Activated naive CD4-positive, alpha-beta T cell treated with anti-CD3 and anti-CD28 coated beads for 36 hours (primary cell): ENCODE data around the gene BRI3BP. TPM values are rescaled to one million over a fixed set of nuclear protein-coding genes. Genes with fewer than 3 reads are reported as not detected.
"Not testable (repeated sequence)": the region's sequence is repeated elsewhere in the genome, so short reads cannot be mapped to it uniquely, and the experiment has no call there.

Experiments used
- CTCF ChIA-PET: fragments of 350-600 bp; sonication (Branson Sonifier 250); formaldehyde crosslinking; loops from one replicate; lab custom pipeline; 2021; ENCODE audit warnings: antibody characterized with exemption; lab: Charles Lee
- DNase-seq: peaks from one replicate; pipeline ENCODE4 v3.0.0-alpha.2; 2020
- H3K27ac Mint-ChIP-seq: one replicate; pipeline ENCODE4 v1.8.0; 2021; ENCODE audit warnings: mild to moderate bottlenecking, mixed read lengths
- H3K27me3 Mint-ChIP-seq: one replicate; pipeline ENCODE4 v1.8.0; 2021; ENCODE audit warnings: low read depth, mixed read lengths
- H3K36me3 Mint-ChIP-seq: one replicate; pipeline ENCODE4 v1.8.0; 2021; ENCODE audit warnings: low read depth, mixed read lengths
- H3K4me1 Mint-ChIP-seq: one replicate; pipeline ENCODE4 v1.8.0; 2021; ENCODE audit warnings: low read depth, mixed read lengths
- H3K4me3 Mint-ChIP-seq: one replicate; pipeline ENCODE4 v1.8.0; 2021; ENCODE audit warnings: mild to moderate bottlenecking, moderate library complexity, mixed read lengths
- H3K9me3 Mint-ChIP-seq: one replicate; pipeline ENCODE4 v1.8.0; 2021; ENCODE audit warnings: mixed read lengths
- intact Hi-C: fragments of 100-400 bp; cut with micrococcal nuclease; formaldehyde crosslinking; loops from one replicate; pipeline ENCODE4 v1.15.1; 2023
- total RNA-seq, 2 experiments: library from RNA; stranded (reverse); gene quantifications; one replicate each; pipeline ENCODE4 v1.2.3, GENCODE V29; 2021

The BRI3BP gene
- total RNA-seq, 2 experiments from 2014 or later, result 19.4 to 19.6 TPM

DNA sequence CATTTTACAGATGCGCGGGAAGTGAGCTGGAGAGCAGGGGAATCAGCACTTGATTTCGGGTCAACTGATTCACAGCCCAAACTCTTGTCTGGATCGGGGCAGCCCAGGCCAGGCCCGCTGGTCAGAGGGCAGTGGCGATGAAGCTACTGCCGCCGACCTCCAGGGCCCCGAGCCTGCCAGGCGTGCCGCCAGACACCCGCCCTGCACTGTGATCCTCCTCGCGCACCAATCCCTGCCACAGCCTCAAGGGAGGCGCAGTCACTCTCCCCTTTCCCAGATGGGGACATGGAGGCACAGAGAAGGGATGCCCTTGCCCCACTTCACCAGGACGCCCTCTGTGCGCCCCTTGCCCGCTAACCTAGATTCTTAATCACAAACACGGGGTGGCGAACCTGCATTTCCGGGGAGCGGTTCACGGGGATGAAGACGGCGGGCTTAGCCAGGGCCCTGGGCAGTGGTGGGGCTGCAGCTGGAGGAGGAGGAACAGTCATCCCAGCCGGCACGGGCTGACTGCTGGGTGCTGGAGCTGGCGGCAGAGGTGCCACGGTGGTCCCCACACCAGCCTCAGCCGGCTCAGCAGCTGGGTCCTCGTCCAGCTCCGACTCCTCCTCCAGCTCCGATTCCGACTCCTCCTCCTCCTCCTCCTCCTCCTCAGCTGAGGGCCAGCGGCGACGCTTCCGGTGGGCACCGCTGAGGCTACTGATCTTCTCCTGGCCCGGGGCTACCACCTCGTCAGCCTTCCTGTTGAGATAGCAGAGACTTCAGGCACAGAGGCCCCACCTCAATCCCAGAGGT, 13.2 kb upstream of the BRI3BP start:
- H3K27ac Mint-ChIP-seq, result no peak overlapping the region
- no peak overlapping the region for H3K4me3 Mint-ChIP-seq
- CTCF ChIA-PET, result no interaction called here

DNA sequence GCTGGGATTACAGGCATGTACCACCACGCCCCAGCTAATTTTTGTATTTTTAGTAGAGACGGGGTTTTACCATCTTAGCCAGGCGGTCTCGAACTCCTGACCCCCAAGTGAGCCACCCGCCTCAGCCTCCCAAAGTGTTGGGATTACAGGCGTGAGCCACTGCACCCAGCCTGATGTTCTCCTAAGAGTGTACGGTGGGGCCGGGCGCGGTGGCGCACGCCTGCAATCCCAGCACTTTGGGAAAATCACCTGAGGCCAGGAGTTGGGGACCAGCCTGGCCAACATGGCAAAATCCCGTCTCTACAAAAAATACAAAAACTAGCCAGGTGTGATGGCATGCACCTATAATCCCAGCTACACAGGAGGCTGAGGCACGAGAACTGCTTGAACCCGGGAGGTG, 6.6 kb upstream of the BRI3BP start:
- H3K27ac Mint-ChIP-seq, H3K27me3 Mint-ChIP-seq, intact Hi-C loops, H3K4me3 Mint-ChIP-seq, H3K9me3 Mint-ChIP-seq, DNase-seq: not testable (repeated sequence)
- CTCF ChIA-PET, result interaction anchor here (1.8 kb wide), 1 partner anchor 80 kb away, joined by 3 read pairs; no protein-coding TSS in a partner anchor
- H3K4me1 Mint-ChIP-seq, result peaks cover 18% of the 10 kb centered on the region
- H3K36me3 Mint-ChIP-seq, result peaks cover 21% of the 10 kb centered on the region

More for the DNA sequence above, 13.2 kb upstream of the BRI3BP start:
- intact Hi-C loops, result no loop called here
- Mint-ChIP-seq H3K9me3 (no peaks in the 10 kb centered on the region), H3K36me3 (peaks cover 27% of the 10 kb centered on the region), H3K4me1 (peaks cover 2% of the 10 kb centered on the region), H3K27me3 (no peaks in the 10 kb centered on the region)
- no peak for DNase-seq

- Mint-ChIP-seq H3K9me3 (no peaks in the 10 kb centered on the region), H3K4me3 (peak overlapping the region; percentile 74), H3K27me3 (no peaks in the 10 kb centered on the region), H3K27ac (peak overlapping the region; percentile 94), H3K36me3 (peaks cover 7% of the 10 kb centered on the region), H3K4me1 (peaks cover 25% of the 10 kb centered on the region)
- CTCF ChIA-PET, result interaction anchor here (0.9 to 2.7 kb wide), 3 partner anchors 53 to 68 kb away, joined by 3 to 7 read pairs (median 3); no protein-coding TSS in a partner anchor
- intact Hi-C loops, result loop anchor here (1.0 kb wide), 3 partner anchors 54 to 219 kb away; partner anchors contain the start of gene AACS
- peak; percentile 97 for DNase-seq
Observed at GRCh38 chr12:124992874-124993625, 395 bp upstream of the BRI3BP start.

DNA sequence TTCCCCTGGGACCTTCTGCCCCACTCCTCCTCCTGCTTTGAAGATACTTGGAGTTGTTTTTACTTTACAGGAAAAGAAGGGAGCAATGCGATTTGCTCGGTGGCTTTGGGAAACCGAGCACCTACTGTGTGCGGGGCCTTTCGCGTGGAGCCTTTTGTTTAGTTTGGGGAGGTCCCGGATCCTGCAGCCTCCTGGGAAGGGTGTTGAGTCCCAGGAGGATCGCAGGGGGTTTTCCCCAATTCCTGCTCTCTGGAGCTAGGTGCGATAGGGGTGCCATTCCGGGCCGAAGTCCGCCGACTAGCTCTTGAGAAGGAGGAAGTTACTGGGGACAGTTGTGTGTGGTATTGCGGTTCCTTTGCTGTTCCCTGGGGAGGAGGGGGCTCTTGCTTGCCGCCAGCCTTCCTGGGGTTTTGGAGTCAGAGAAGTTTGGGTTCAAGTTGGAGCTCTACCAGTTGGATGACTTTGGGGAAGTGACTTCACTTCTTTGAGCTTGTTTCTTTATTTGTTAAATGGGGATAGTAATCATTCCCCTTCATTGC, 1.1 kb downstream of the BRI3BP start:
- DNase-seq, result peak; percentile 25
- Mint-ChIP-seq H3K4me1 (peaks cover 18% of the 10 kb centered on the region), H3K27me3 (no peaks in the 10 kb centered on the region), H3K9me3 (no peaks in the 10 kb centered on the region), H3K4me3 (peak overlapping the region; percentile 95), H3K36me3 (peaks cover 5% of the 10 kb centered on the region), H3K27ac (peak overlapping the region; percentile 86)
- CTCF ChIA-PET, result interaction anchor here (0.6 to 2.7 kb wide), 5 partner anchors 18 to 87 kb away, joined by 3 to 7 read pairs (median 3); no protein-coding TSS in a partner anchor
- intact Hi-C loops, result loop anchor here (1.0 kb wide), 1 partner anchor 55 kb away; no protein-coding TSS in a partner anchor

DNA sequence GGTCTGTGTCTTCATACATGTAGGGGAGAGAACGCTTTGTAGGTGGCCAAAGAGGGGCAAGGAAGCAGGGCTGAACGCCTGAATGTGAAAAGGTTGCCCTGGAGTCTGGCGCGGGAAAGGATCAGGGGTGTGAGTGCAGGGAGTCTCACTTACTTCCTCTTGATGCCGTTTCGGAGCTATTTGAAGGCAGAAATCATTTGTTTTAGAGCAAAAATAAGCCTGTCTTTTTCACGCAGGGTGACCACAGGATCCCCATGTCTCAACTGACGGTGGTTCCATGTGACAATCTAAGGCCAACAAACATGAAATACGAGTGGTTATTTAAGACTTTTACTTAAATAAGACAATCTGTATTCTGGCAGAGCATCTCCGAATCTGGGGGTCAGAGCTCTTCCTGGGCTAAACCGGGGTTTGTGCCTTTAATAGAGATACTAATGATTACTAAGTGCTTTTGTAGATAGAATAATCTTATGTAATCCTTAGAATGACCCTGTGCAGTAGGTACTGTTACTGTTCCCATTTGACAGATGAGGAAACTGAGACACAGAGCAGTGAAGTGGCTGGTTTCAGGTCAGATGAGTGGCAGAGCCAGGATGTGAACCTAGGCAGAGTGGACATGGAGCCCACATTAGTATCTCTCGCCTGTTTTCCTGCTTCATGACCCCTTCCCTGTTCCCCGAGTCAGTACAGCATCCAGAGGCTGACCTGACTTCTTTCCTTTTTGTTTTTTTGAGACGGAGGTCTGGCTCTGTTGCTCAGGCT, 1.9 kb downstream of the BRI3BP start:
- CTCF ChIA-PET, result interaction anchor here (0.7 to 2.7 kb wide), 3 partner anchors 17 to 55 kb away, joined by 3 to 7 read pairs (median 3); no protein-coding TSS in a partner anchor
- H3K4me1 Mint-ChIP-seq, result peaks cover 18% of the 10 kb centered on the region
- H3K27ac Mint-ChIP-seq, result no peak overlapping the region
- H3K27me3 Mint-ChIP-seq, result no peaks in the 10 kb centered on the region
- intact Hi-C loops, result no loop called here
- DNase-seq, result peak; percentile 12
- H3K36me3 Mint-ChIP-seq, result peaks cover 5% of the 10 kb centered on the region
- peak overlapping the region; percentile 95 for H3K4me3 Mint-ChIP-seq
- no peaks in the 10 kb centered on the region for H3K9me3 Mint-ChIP-seq

- CTCF ChIA-PET, result no interaction called here
- H3K36me3 Mint-ChIP-seq, result peaks cover 9% of the 10 kb centered on the region
- no peaks in the 10 kb centered on the region for H3K9me3 Mint-ChIP-seq
- no peak overlapping the region for H3K27ac Mint-ChIP-seq
- no peak for DNase-seq
- no peak overlapping the region for H3K4me3 Mint-ChIP-seq
- no peaks in the 10 kb centered on the region for H3K27me3 Mint-ChIP-seq
- peaks cover 14% of the 10 kb centered on the region for H3K4me1 Mint-ChIP-seq
- intact Hi-C loops, result no loop called here
Observed at GRCh38 chr12:124998705-124999104, 5.3 kb downstream of the BRI3BP start.

DNA sequence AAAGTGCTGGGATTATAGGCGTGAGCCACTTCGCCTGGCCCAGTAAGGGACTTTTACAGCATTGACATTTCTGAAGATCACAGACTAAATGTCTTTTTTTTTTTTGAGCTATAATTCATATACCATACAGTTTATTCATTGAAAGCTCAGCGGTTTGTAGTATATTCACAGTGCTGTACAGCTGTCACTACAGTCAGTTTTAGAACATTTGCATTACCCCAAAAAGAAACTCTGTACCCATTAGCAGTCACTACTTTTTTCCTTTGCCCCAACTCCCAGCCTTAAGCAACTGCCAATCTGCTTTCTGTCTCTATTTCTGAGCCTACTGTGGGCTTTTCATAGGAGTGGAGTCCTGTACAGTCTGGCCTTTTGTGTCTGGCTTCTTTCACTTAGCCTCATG, 8.2 kb downstream of the BRI3BP start:
- no peak for DNase-seq
- CTCF ChIA-PET, result no interaction called here
- no peaks in the 10 kb centered on the region for H3K27me3 Mint-ChIP-seq
- no peaks in the 10 kb centered on the region for H3K4me1 Mint-ChIP-seq
- no peak overlapping the region for H3K27ac Mint-ChIP-seq
- intact Hi-C loops, result no loop called here
- no peaks in the 10 kb centered on the region for H3K9me3 Mint-ChIP-seq
- H3K36me3 Mint-ChIP-seq, result peaks cover 6% of the 10 kb centered on the region
- H3K4me3 Mint-ChIP-seq, result no peak overlapping the region

GRCh38 chr12:125003021-125003420, 9.6 kb downstream of the BRI3BP start:
- H3K36me3 Mint-ChIP-seq, result peaks cover 6% of the 10 kb centered on the region
- no peaks in the 10 kb centered on the region for H3K9me3 Mint-ChIP-seq
- H3K4me1 Mint-ChIP-seq, result no peaks in the 10 kb centered on the region
- no peak overlapping the region for H3K4me3 Mint-ChIP-seq
- intact Hi-C loops, result no loop called here
- no peak for DNase-seq
- H3K27me3 Mint-ChIP-seq, result no peaks in the 10 kb centered on the region
- H3K27ac Mint-ChIP-seq, result no peak overlapping the region
- CTCF ChIA-PET, result no interaction called here

DNA sequence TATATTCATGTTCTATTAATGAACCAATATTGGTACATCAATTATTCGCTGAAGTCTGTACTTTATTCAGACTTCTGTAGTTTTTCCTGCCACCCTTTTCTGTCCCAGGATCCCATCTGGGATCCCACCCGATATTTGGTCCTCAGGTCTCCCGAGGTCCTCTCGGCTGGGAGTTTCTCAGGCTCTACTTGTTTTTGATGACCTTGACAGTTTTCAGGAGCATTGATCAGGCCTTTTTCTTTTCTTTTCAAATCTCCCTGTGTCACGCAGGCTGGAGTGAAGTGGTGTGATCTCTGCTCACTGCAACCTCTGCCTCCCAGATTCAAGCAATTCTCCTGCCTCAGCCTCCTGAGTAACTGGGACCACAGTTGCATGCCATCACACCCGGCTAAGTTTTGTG, 11.2 kb downstream of the BRI3BP start:
- Mint-ChIP-seq H3K9me3 (no peaks in the 10 kb centered on the region), H3K27me3 (no peaks in the 10 kb centered on the region), H3K4me3 (no peak overlapping the region), H3K4me1 (no peaks in the 10 kb centered on the region), H3K36me3 (peaks cover 6% of the 10 kb centered on the region), H3K27ac (no peak overlapping the region)
- no peak for DNase-seq
- CTCF ChIA-PET, result no interaction called here
- intact Hi-C loops, result no loop called here

DNA sequence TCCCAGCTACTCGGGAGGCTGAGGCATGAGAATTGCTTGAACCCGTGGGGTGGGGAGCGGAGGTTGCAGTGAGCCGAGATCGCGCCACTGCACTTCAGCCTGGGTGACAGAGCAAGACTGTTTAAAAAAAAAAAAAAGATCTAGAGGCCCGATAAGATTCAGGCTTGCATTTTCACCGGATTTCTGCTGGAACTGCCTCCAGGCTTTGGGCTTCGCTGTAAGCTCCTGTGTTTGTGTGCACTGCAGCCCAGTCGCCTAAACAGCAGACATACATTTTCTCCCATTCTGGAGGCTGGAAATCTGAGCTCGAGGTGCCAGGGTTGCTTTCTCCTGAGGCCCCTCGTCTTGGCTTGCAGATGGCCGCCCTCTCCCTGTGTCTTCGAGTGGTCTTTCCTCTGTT, 12.2 kb downstream of the BRI3BP start:
- CTCF ChIA-PET, result interaction anchor here (0.5 to 0.7 kb wide), 2 partner anchors 41 to 112 kb away, joined by 5 to 8 read pairs; no protein-coding TSS in a partner anchor
- Mint-ChIP-seq H3K4me1 (no peaks in the 10 kb centered on the region), H3K4me3 (no peak overlapping the region), H3K36me3 (peaks cover 5% of the 10 kb centered on the region), H3K9me3 (no peaks in the 10 kb centered on the region), H3K27ac (no peak overlapping the region), H3K27me3 (no peaks in the 10 kb centered on the region)
- no peak for DNase-seq
- intact Hi-C loops, result no loop called here

- intact Hi-C loops, result no loop called here
- Mint-ChIP-seq H3K4me3 (no peak overlapping the region), H3K36me3 (peaks cover 4% of the 10 kb centered on the region), H3K27ac (no peak overlapping the region), H3K9me3 (no peaks in the 10 kb centered on the region), H3K4me1 (no peaks in the 10 kb centered on the region), H3K27me3 (no peaks in the 10 kb centered on the region)
- CTCF ChIA-PET, result interaction anchor here (0.5 kb wide), 1 partner anchor 113 kb away, joined by 8 read pairs; no protein-coding TSS in a partner anchor
- no peak for DNase-seq
Observed at GRCh38 chr12:125006365-125006764, 12.9 kb downstream of the BRI3BP start.
